ENCODE results near the gene IZUMO1.
A peak's percentile ranks its signal among the peaks of the same experiment; 100 is the strongest.
"Not testable (repeated sequence)": the region's sequence is repeated elsewhere in the genome, so short reads cannot be mapped to it uniquely, and the experiment has no call there.

Gene IZUMO1

GRCh38 chr19:48737360-48737998, 9.2 kb downstream of the IZUMO1 start:
- DNase-seq, result no peak

- no peak for DNase-seq
These were observed 11.6 kb downstream of the IZUMO1 start for GRCh38 chr19:48735031-48735615.

GRCh38 chr19:48734625-48735024, 12.1 kb downstream of the IZUMO1 start:
- DNase-seq, result no peak

DNA sequence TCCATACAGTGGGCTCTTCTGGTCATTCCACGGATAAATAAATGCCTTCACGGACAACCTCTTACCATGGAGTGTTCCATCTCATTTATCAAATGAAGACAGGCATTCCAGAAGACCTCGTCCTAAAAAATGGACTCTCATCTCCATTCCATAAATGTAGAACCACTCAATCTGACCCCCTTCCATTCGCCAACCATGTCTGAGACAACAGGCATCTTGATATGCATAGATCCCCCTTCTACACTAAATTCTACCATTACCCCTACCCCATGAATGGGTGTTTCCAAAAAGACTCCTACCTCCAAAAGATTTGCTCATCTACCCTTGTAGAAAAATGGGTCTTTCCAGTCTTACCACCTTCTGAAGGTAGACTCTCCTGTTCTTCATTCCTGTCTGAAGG, 15.3 kb downstream of the IZUMO1 start:
- no peak for DNase-seq

- DNase-seq, result no peak
These were observed 17.6 kb downstream of the IZUMO1 start for GRCh38 chr19:48728911-48729664.

DNA sequence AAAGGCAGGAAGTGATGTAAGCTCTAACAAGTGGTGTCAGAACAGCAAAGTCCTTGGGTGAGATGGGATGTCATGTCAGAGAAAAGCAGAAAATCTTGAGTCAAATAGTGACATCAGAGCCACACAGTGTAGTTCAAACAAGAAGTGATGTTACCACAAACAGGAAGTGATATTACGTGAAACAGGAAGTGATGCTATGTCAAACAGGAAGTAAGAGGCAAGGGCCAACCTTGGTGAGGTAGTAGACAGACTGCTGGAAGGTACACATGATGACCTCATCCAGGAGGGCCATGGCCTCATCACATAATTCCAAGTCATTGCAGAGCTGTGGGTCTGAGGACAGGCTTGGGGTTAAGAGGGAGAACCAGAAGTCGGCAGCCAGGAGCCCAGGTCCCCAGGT, 20.2 kb downstream of the IZUMO1 start:
- DNase-seq, result peak; percentile 56 to 71

DNA sequence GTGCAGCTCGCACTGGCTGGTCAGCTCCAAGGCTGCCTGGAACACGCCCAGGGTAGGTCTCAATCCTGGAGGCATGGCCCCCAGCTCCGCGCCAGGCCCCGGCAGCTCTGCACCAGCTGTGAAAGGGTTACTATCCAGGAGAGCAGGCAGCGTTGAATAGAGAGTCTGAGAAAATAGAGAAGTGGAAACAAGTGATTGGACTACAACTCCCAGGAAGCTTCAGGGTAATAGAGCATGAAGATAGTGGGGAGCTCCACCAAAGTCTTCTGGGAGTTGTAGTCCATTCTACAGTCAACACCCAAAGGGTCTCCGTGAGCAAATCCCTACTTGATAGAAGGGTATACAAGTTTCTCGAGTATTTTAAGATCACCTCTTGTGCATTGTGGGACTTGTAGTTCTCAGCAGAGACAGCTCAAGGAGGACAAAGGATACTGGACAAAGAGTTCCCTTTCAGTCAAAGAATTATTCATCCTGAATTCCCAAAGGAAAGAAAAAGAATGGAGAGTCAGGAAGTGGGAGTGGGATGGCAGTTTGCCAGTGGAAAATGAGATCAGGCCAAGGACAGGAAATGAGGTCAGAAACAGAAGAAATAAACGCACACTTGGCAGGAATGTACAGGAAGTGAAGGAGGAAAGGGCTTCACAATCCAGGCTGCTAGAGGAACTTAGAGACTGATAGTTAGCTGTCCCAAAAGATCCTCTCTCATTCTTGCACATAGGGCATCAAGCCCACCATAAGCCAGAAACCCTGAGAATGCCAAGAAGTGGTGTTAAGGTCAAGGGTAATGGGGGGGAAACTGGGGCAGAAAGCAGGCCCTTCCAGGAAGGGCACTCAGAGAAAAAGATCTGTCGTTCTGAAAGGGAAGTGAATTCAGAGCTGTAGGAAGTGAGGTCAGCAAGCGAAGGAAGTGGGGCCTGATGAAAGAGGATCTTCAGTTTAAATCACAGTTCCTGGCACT, 21.6 kb downstream of the IZUMO1 start:
- peak; percentile 55 to 64 for DNase-seq

DNA sequence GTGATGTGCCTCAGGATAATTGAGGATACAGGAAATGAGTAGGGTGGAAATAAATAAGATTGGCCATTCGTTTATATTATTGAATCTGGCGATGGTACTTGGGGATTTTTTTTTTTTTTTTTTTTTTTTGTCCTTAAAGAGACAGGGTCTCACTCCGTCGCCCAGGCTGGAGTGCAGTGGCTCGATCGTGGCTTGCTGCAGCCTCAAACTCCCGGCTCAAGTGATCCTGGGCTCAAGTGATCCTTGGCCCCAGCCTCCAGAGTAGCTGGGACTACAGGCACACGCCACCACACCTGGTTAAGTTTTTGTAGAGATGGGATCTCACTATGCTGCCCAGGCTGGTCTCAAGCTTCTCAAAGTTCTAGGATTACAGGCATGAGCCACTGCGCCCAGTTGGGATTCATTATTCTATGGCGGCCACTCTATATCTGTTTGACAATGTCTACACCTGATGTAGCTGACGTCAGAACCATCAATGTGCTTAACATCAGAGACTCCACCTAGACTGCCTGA, 24.5 kb downstream of the IZUMO1 start:
- DNase-seq, result no peak

- DNase-seq, result peak; percentile 97 to 98
These were observed 26.0 kb downstream of the IZUMO1 start for GRCh38 chr19:48720613-48721296.

DNA sequence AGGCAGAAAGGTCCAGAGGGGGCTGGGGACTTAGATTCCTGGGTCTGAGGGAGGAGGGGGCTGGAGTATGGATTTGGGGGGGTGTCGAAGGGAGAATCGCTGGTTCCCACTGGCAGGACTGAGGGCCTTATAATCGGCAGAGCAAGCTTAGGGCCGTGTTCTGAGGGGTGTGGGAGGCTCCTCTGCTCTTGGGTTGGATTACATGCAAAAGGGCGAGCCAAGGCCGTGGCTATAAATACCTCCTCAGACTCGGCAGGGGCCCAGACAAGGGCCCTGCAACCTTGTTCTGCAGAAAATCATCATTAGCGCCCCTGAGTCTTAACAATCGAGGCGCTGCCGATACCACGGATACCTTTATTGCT, 26.5 kb downstream of the IZUMO1 start:
- no peak for DNase-seq

DNA sequence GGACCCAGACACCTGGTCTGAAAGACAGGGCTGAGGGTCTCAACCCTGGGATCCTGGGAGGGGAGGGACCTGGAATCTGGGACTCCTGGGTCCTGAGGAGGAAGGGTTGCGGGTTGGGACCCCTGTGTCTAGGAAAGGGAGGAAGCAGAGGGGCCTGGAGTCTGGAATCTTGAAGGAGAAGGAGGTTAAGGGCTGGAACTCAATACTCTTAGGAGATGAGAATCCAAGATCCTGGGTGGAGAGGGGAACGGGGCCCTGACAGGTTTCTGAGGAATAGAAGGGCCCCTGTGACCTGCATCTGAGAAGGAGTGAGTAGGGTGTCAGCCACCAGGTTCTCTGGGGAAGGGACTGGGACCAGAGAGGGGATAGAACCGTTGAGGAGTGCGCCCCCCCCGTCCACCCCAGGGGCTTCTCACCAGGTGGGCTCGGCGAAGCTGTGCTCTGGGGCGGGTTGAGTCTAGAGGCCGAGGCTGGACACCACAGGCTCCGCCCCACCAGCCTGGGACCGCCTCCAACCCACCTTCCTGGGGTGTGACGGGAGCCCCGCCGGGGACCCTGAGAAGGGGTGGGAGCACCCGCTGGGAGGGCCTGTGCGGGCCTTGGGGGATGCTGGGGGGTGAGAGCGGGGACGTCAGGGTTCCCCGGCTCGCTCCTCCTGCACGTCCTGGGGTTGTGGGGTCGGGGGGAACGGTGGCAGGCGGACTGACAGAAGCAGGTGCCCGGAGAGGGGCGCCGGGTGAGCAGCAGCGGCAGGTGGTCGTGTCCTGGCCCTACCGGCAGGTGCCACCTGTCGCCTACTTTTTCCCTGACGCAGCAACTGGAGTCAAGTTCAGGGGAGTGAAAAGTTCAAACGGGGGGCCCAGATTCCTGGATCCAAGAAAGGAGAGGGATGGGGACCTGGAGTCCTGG, 27.2 kb downstream of the IZUMO1 start, which contains the start of gene MAMSTR:
MAMSTR (minus strand) TSS at position 463 of the 909 bp plus-strand sequence. CDS start 694 bp downstream, outside the sequence.
- DNase-seq, result no peak

DNA sequence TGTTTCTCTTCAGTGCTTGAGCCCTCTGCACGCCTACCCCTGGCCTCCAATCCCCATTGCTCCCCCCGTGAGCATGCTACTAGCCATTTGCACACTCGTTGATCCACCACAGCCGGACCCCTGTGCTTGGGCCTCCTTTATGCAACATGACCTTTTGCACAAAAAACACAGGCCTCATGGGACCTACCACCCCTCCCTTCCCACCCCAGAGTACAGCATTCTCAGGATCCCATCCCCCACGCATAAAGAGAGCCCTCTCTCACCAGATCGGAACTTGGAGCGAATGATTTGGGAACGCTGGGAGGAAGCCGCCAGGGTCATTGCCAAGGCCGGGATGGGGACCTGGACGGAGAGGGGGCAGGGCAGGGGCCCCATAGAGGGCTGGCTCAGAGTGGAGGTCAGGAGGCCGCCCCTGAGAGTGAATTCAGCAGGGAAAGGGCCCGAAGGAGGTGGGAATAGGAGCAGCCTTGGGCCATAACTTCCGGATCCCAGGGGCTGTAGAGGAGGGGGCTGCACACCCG, 27.9 kb downstream of the IZUMO1 start:
- no peak for DNase-seq

- DNase-seq, result not testable (repeated sequence)
These were observed 28.6 kb downstream of the IZUMO1 start for GRCh38 chr19:48718106-48718505.

- no peak for DNase-seq
These were observed 30.0 kb downstream of the IZUMO1 start for GRCh38 chr19:48716562-48717291.

DNA sequence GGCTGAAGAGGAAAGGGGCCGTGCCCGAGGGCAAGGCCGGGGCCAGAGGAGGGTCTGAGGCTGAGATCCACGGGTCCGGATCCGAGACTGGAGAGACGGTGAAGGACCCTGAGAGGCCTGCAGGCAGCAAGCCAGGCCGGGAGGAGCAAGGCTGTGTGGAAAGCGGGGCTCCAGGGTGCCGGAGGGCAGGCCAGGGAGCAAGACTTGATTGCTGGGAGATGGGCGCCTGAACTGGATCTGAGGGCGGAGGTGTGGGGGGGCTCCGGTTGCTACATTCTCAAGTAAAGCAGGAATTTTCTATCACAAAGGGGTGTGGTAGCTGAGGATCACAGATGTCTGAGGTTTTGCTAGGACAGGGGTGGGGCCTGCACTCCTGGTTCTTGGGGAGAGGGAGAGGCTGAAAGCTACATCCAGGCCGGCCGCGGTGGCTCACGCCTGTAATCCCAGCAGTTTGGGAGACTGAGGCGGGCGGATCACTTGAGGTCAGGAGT, 31.0 kb downstream of the IZUMO1 start:
- no peak for DNase-seq

DNA sequence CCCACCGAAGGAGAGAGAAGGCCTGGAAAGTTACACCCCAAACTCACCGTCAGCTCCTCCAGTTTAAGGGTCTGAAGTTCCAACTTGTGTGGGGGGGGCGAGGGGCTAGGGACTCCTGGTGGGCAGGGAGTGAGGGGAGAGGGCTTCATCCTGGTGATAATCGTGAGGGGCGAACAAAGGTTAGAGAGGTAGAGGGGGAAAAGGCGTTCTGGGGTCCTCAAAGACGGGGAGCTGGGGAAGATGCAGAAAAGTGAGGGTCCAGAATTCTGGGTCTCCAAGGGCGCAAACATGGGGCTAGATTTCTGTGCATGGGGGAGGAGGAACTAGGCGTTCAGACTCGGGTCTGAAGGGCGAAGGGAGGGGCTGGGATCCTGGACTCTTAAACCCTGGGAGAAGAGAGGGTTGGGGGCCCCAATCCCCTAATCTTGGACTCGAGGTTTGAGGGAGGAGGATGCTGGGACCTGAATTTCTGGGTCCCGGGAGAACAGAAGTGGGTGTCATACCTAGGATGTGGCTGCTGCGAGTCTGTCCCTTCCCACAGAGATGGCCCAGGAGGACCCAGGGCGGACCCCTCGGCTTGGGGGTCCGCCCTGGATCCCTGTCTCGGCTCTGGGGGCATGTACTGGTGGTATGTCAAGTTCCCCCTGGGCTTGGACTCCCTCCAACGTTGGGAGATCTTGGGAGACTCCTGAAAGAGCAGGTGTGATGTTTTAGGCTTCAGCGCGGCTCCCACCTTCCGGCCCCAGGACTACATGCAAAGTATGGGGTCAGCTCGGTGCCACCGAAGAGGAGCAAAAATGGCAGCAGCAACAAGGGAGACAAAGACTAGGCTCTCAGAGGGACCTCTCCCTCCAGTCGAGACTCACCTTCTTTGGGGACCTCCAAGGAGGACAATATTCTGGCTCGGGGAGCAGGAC, 31.7 kb downstream of the IZUMO1 start:
- DNase-seq, result no peak

DNA sequence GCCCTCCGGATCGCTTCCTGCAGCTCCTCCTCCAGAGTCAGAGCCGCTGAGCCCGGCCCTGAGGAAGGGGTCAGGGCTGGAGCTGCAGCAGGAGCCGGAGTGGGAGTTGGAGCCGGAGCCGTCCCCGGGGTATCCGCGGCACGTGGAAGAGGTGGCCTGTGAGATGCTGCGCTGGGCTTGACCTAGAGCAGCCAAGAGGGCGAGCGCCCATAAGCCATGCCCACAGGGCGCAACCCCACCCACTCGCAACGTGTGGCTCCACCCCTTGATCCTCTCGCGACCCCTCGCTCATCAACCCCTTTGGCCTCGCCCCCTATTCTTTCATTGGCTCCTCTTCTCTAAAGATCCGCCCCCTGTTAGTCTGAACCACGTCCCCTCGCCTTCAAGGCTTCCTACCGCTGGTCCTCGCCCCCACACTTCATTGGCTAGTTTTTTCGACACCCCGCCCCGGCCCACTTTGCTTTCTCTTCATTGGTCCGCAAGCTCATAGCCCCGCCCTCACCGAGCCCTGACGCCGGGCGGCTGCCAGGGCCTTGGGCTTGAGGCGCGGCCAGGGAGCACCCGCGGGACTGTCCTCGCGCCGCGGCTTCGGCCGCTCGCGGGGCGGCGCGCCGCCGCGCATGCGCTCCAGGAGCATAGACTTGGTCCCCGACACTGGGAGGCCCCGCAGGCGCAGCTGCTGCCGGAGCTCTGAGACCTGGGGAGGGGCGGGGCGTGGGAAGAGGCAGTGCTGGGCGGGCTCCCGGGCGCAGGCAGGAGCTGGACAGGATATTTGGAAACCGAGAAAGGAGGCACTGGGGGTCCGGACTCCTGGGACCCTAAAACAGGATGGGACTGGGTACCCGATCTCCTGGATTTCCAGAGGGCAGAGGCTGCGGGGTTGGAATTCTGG, 32.6 kb downstream of the IZUMO1 start:
- DNase-seq, result peak; percentile 99
